ENCODE results near the gene FTH1. TPM values are rescaled to one million over a fixed set of nuclear protein-coding genes. Genes with fewer than 3 reads are reported as not detected.

FTH1 gene
- total RNA-seq, 1 donor from 2014 or later = 1,669 TPM

DNA sequence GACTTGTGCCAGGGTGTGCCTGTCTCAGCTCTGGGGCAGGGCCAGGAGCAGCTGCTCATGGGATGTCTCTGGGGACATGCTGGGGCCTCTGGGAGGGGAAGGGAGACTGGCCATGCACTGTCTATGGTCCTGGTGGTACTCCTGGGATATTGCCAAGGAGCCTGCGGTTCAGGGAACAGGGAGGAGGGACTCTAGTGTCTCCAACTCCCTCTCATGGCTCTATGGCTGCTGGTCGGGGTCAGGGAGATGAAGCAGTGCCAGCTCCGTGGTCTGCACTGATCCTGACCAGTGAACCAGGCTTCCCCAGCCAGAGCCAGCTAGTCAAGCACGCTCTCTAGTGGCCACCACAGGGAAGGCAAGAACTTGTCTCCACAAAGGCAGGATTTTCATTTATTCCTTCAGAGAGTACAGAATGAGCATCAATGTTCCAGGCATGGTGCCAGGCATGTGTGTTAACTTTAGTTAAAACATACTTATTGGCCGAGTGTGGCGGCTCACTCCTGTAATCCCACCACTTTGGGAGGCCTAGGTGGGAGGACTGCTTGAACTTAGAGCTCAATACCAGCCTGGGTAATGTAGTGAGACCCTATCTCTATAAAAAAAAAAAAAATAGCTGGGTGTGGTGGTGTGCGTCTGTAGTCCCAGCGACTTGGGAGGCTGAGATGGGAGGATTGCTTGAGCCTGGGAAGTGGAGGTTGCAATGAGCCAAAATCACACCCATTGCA is 19.8 kb downstream of the FTH1 start:
- TF ChIP-seq, protein P1, sequence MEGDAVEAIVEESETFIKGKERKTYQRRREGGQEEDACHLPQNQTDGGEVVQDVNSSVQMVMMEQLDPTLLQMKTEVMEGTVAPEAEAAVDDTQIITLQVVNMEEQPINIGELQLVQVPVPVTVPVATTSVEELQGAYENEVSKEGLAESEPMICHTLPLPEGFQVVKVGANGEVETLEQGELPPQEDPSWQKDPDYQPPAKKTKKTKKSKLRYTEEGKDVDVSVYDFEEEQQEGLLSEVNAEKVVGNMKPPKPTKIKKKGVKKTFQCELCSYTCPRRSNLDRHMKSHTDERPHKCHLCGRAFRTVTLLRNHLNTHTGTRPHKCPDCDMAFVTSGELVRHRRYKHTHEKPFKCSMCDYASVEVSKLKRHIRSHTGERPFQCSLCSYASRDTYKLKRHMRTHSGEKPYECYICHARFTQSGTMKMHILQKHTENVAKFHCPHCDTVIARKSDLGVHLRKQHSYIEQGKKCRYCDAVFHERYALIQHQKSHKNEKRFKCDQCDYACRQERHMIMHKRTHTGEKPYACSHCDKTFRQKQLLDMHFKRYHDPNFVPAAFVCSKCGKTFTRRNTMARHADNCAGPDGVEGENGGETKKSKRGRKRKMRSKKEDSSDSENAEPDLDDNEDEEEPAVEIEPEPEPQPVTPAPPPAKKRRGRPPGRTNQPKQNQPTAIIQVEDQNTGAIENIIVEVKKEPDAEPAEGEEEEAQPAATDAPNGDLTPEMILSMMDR (IDR thresholded peaks at IDR 0.05; ENCODE audit: unreplicated experiment) = peak; percentile 92
- Mint-ChIP-seq H3K9me3 (ENCODE audit: low read depth) (no peaks in the 10 kb centered on the region), H3K4me3 (ENCODE audit: low read depth) (no peak overlapping the region), H3K27ac (no peak overlapping the region), H3K4me1 (ENCODE audit: low read depth) (no peaks in the 10 kb centered on the region), H3K36me3 (ENCODE audit: insufficient read depth) (no peaks in the 10 kb centered on the region), H3K27me3 (peaks cover 3% of the 10 kb centered on the region)
- peak; percentile 69 for DNase-seq (ENCODE audit: low spot score, unreplicated experiment)

DNA sequence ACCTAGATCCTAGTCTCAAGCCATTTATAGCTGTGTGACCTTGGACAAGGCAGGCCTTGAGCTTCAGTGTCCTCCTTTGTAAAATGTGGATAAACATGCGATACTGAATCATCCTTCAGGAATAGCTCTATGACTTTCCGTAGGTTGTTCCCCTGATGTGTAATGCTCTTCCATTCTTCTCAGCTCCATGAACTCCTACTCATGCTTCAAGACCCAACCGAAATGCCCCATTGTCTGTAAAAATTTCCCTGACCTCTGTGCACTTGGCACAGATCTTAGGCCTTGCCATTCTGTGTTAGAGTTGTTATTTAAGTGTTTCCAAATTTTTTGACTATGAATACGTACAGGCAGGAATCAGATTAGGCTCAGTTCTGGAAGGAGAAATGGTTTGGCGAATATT is 20.5 kb downstream of the FTH1 start:
- Mint-ChIP-seq H3K4me3 (ENCODE audit: low read depth) (no peak overlapping the region), H3K27ac (no peak overlapping the region), H3K4me1 (ENCODE audit: low read depth) (no peaks in the 10 kb centered on the region), H3K36me3 (ENCODE audit: insufficient read depth) (no peaks in the 10 kb centered on the region), H3K9me3 (ENCODE audit: low read depth) (no peaks in the 10 kb centered on the region), H3K27me3 (peaks cover 3% of the 10 kb centered on the region)
- DNase-seq (ENCODE audit: low spot score, unreplicated experiment) = no peak
- TF ChIP-seq, protein P1 (IDR thresholded peaks at IDR 0.05; ENCODE audit: unreplicated experiment) = no peak

- no peak overlapping the region for H3K4me3 Mint-ChIP-seq (ENCODE audit: low read depth)
- DNase-seq (ENCODE audit: low spot score, unreplicated experiment) = no peak
- H3K4me1 Mint-ChIP-seq (ENCODE audit: low read depth) = no peaks in the 10 kb centered on the region
- TF ChIP-seq, protein P1 (IDR thresholded peaks at IDR 0.05; ENCODE audit: unreplicated experiment) = no peak
- H3K27ac Mint-ChIP-seq = no peak overlapping the region
- no peaks in the 10 kb centered on the region for H3K36me3 Mint-ChIP-seq (ENCODE audit: insufficient read depth)
- peaks cover 3% of the 10 kb centered on the region for H3K27me3 Mint-ChIP-seq
- no peaks in the 10 kb centered on the region for H3K9me3 Mint-ChIP-seq (ENCODE audit: low read depth)
Measured at GRCh38 chr11:61945191-61945590, 22.2 kb downstream of the FTH1 start.

DNA sequence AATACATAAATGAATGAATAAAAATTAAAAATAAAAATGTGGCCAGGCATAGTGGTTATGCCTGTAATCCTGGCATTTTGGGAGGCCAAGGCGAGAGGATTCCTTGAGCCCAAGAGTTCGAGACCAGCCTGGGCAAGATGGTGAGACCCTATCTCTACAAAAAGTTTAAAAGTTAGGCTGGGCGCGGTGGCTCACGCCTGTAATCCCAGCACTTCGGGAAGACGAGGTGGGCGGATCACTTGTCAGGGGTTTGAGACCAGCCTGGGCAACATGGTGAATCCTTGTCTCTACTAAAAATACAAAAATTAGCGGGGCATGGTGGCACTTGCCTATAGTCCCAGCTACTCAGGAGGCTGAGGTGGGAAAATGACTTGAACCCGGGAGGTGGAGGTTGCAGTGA is 27.0 kb downstream of the FTH1 start:
- Mint-ChIP-seq H3K27me3 (no peaks in the 10 kb centered on the region), H3K9me3 (ENCODE audit: low read depth) (peaks cover 3% of the 10 kb centered on the region), H3K27ac (no peak overlapping the region), H3K4me3 (ENCODE audit: low read depth) (no peak overlapping the region), H3K36me3 (ENCODE audit: insufficient read depth) (no peaks in the 10 kb centered on the region), H3K4me1 (ENCODE audit: low read depth) (no peaks in the 10 kb centered on the region)
- TF ChIP-seq, protein P1 (IDR thresholded peaks at IDR 0.05; ENCODE audit: unreplicated experiment) = no peak
- DNase-seq (ENCODE audit: low spot score, unreplicated experiment) = no peak

- TF ChIP-seq, protein P1 (IDR thresholded peaks at IDR 0.05; ENCODE audit: unreplicated experiment) = no peak
- Mint-ChIP-seq H3K4me1 (ENCODE audit: low read depth) (no peaks in the 10 kb centered on the region), H3K36me3 (ENCODE audit: insufficient read depth) (no peaks in the 10 kb centered on the region), H3K9me3 (ENCODE audit: low read depth) (peaks cover 9% of the 10 kb centered on the region), H3K27me3 (no peaks in the 10 kb centered on the region), H3K4me3 (ENCODE audit: low read depth) (no peak overlapping the region), H3K27ac (no peak overlapping the region)
- no peak for DNase-seq (ENCODE audit: low spot score, unreplicated experiment)
Measured at GRCh38 chr11:61935861-61936260, 31.6 kb downstream of the FTH1 start.
